Measurements from ENCODE around the gene ENTPD6.

ENTPD6 gene

DNA sequence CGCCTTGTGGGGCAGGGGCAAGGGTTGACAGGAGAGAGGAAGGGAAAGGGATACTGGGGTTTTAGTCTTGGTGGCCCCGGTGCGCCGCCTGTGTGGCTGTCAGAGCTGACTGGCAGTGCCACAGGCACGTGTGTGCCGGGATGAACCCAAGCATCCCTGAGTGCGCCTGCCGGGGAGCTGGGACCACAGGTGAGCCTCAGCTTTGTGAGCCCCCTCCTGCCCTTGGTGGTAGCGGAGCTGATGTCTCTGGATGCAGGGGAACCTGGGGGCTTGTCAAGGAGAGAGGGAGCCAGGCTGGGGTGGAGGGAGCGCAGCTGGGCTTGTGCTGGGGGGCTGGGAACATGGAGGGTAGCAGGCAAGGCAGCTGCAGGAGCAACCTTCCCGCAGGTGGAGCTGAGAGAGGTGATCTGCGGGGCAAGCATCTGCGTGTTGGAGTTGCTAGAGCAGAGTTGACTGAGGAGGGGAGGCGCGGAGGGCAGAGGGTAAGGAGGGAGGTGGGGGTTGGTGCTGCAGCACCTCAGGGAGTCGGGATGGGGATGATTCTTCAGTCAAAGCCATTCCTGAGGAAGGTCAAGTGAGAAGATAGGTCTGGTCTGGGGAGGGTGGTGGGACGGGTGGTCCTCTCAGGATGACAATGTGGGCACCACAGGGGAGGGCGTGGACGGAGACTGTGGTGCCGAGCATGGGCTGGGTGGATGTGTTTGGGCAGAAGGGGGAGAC is 80.5 kb downstream of the ENTPD6 start:
- FAIRE-seq (no peak), DNase-seq (ENCODE audit: insufficient read length, low spot score) (no peak)
- no peak for TF ChIP-seq CTCF (IDR thresholded peaks at IDR 0.05; ENCODE audit: insufficient read depth, missing control alignments)
